Measurements from ENCODE around the gene RALGDS. TPM values are rescaled to one million over a fixed set of nuclear protein-coding genes. Genes with fewer than 3 reads are reported as not detected.

RALGDS gene
- total and polyA plus RNA-seq, 9 of the 15 experiments (the other 6 are each of a cell fraction or from before 2014, with no cell fraction given), result 0.75 to 43.3 (median 27.1) TPM

DNA sequence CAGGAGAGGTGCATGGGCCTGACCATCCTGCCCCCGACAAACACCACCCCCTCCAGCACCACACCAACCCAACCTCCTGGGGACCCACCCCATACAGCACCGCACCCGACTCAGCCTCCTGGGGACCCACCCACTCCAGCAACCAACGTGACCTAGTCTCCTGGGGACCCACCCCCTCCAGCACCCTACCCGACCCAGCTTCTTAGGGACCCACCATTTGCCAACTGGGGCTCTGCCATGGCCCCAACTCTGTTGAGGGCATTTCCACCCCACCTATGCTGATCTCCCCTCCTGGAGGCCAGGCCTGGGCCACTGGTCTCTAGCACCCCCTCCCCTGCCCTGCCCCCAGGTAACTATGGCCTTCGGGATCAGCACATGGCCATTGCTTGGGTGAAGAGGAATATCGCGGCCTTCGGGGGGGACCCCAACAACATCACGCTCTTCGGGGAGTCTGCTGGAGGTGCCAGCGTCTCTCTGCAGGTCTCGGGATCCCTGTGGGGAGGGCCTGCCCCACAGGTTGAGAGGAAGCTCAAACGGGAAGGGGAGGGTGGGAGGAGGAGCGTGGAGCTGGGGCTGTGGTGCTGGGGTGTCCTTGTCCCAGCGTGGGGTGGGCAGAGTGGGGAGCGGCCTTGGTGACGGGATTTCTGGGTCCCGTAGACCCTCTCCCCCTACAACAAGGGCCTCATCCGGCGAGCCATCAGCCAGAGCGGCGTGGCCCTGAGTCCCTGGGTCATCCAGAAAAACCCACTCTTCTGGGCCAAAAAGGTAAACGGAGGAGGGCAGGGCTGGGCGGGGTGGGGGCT lies 54.7 kb downstream of the RALGDS start:
- no TSS peak for BruUV-seq (replicated peaks)
- FAIRE-seq (no peak), DNase-seq (ENCODE audit: extremely low read depth in 1 of 4, low spot score in 3 of 4) (no peak), ATAC-seq (no peak)
- H3K9ac ChIP-seq (ENCODE audit: insufficient read depth in 1 of 2, low read depth in 2 of 2, low read length in 2 of 2), result peak overlapping the region in 1 of 2 experiments; percentile 28; a peak in 2 of 4 replicates
- no peaks in the 10 kb centered on the region for H4K20me1 ChIP-seq (replicated peaks; ENCODE audit: control insufficient read depth, insufficient read depth, low read length)
- CTCF ChIA-PET (ENCODE audit: low intra/inter-chr PET ratio), result no interaction called here
- H3K9me3 ChIP-seq (replicated peaks; ENCODE audit: control insufficient read depth, insufficient read depth, low read depth, low read length), result no peaks in the 10 kb centered on the region
- peaks cover 0 to 24% of the 10 kb centered on the region in 2 experiments; a peak in 2 of 5 replicates for H3K4me1 ChIP-seq (replicated peaks in 1 of 2; ENCODE audit: control insufficient read depth in 2 of 2, insufficient read depth in 2 of 2, low read length in 2 of 2)
- intact Hi-C loops (cut with micrococcal nuclease), result no loop called here
- POLR2A ChIA-PET, result interaction anchor here (0.6 to 1.3 kb wide), 5 partner anchors 10 to 264 kb away, joined by 3 to 5 read pairs (median 4); partner anchors contain the start of gene GTF3C5
- no peaks in the 10 kb centered on the region for H3K27me3 ChIP-seq (ENCODE audit: control insufficient read depth in 2 of 2, insufficient read depth in 2 of 2, low read length in 2 of 2)
- no peak overlapping the region for H3K4me2 ChIP-seq (ENCODE audit: insufficient read depth, low read length)
- in situ Hi-C loops (cut with MboI), result no loop called here
- H3K27ac ChIP-seq (ENCODE audit: extremely low read depth, low read depth, low read length), result no peak overlapping the region
- H3K79me2 ChIP-seq (ENCODE audit: control insufficient read depth, insufficient read depth, low read length), result no peaks in the 10 kb centered on the region
- H3K4me3 ChIP-seq, result no peak overlapping the region
- no peaks in the 10 kb centered on the region for H3K9me1 ChIP-seq (ENCODE audit: control insufficient read depth, insufficient read depth, low read length)
- H3K36me3 ChIP-seq (ENCODE audit: control insufficient read depth, insufficient read depth, low read length), result no peaks in the 10 kb centered on the region
- H2AFZ ChIP-seq (ENCODE audit: low read depth, low read length), result no peak overlapping the region
- WGBS (ENCODE audit: insufficient coverage, low coverage, missing lambda C conversion rate), result 64% methylated on average over 16 of the region's 25 CpGs
- TF ChIP-seq JUN (IDR thresholded peaks at IDR 0.05; ENCODE audit: borderline replicate concordance, low read depth, low read length), result no peak
- no peak for TF ChIP-seq JUN (CRISPR knock-in tag; IDR thresholded peaks at IDR 0.05; ENCODE audit: borderline replicate concordance)
- no peak for TF ChIP-seq ARHGAP35 (IDR thresholded peaks at IDR 0.05; ENCODE audit: partially characterized antibody)
- no peak for TF ChIP-seq DNMT1 (IDR thresholded peaks at IDR 0.05)
- TF ChIP-seq NCOA1 (IDR thresholded peaks at IDR 0.05; ENCODE audit: low read depth), result no peak
- no peak for TF ChIP-seq HNRNPUL1 (IDR thresholded peaks at IDR 0.05; ENCODE audit: low read length)
- TF ChIP-seq, protein P1, sequence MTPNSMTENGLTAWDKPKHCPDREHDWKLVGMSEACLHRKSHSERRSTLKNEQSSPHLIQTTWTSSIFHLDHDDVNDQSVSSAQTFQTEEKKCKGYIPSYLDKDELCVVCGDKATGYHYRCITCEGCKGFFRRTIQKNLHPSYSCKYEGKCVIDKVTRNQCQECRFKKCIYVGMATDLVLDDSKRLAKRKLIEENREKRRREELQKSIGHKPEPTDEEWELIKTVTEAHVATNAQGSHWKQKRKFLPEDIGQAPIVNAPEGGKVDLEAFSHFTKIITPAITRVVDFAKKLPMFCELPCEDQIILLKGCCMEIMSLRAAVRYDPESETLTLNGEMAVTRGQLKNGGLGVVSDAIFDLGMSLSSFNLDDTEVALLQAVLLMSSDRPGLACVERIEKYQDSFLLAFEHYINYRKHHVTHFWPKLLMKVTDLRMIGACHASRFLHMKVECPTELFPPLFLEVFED (CRISPR knock-in tag; conservative IDR thresholded peaks at IDR 0.05), result no peak
- no peak for TF ChIP-seq RBM17 (IDR thresholded peaks at IDR 0.05; ENCODE audit: borderline replicate concordance, low read depth, low read length)
- TF ChIP-seq ZC3H11A (IDR thresholded peaks at IDR 0.05; ENCODE audit: low read depth, low read length), result no peak
- TF ChIP-seq, protein P2, sequence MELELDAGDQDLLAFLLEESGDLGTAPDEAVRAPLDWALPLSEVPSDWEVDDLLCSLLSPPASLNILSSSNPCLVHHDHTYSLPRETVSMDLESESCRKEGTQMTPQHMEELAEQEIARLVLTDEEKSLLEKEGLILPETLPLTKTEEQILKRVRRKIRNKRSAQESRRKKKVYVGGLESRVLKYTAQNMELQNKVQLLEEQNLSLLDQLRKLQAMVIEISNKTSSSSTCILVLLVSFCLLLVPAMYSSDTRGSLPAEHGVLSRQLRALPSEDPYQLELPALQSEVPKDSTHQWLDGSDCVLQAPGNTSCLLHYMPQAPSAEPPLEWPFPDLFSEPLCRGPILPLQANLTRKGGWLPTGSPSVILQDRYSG (tag; conservative IDR thresholded peaks at IDR 0.05; ENCODE audit: low read depth), result no peak
- no peak for TF ChIP-seq ILK (tag; IDR thresholded peaks at IDR 0.05; ENCODE audit: borderline replicate concordance, low read depth)
- no peak for TF ChIP-seq ZNF12 (CRISPR knock-in tag; IDR thresholded peaks at IDR 0.05)
- TF ChIP-seq, protein P3, sequence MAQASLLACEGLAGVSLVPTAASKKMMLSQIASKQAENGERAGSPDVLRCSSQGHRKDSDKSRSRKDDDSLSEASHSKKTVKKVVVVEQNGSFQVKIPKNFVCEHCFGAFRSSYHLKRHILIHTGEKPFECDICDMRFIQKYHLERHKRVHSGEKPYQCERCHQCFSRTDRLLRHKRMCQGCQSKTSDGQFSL (CRISPR knock-in tag; IDR thresholded peaks at IDR 0.05), result no peak
- TF ChIP-seq, protein P3 (tag; IDR thresholded peaks at IDR 0.05), result no peak
- no peak for TF ChIP-seq NCOR1 (IDR thresholded peaks at IDR 0.05)
- TF ChIP-seq SMAD1 (IDR thresholded peaks at IDR 0.05; ENCODE audit: low read depth, low read length, partially characterized antibody), result no peak
- no peak for TF ChIP-seq POLR2H (tag; IDR thresholded peaks at IDR 0.05; ENCODE audit: low read depth)
- TF ChIP-seq CAMTA2 (CRISPR knock-in tag; conservative IDR thresholded peaks at IDR 0.05), result no peak
- TF ChIP-seq, protein P4, sequence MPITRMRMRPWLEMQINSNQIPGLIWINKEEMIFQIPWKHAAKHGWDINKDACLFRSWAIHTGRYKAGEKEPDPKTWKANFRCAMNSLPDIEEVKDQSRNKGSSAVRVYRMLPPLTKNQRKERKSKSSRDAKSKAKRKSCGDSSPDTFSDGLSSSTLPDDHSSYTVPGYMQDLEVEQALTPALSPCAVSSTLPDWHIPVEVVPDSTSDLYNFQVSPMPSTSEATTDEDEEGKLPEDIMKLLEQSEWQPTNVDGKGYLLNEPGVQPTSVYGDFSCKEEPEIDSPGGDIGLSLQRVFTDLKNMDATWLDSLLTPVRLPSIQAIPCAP (CRISPR knock-in tag; IDR thresholded peaks at IDR 0.05; ENCODE audit: borderline replicate concordance), result no peak
